ENCODE measurements around the gene UBE3D. TPM values are rescaled to one million over a fixed set of nuclear protein-coding genes. Genes with fewer than 3 reads are reported as not detected.

UBE3D gene
- total and polyA plus RNA-seq, 2 of the 8 experiments (the other 6 are each of a cell fraction or from before 2014, with no cell fraction given): 5.7 to 16.3 TPM

- TF ChIP-seq, protein P1, sequence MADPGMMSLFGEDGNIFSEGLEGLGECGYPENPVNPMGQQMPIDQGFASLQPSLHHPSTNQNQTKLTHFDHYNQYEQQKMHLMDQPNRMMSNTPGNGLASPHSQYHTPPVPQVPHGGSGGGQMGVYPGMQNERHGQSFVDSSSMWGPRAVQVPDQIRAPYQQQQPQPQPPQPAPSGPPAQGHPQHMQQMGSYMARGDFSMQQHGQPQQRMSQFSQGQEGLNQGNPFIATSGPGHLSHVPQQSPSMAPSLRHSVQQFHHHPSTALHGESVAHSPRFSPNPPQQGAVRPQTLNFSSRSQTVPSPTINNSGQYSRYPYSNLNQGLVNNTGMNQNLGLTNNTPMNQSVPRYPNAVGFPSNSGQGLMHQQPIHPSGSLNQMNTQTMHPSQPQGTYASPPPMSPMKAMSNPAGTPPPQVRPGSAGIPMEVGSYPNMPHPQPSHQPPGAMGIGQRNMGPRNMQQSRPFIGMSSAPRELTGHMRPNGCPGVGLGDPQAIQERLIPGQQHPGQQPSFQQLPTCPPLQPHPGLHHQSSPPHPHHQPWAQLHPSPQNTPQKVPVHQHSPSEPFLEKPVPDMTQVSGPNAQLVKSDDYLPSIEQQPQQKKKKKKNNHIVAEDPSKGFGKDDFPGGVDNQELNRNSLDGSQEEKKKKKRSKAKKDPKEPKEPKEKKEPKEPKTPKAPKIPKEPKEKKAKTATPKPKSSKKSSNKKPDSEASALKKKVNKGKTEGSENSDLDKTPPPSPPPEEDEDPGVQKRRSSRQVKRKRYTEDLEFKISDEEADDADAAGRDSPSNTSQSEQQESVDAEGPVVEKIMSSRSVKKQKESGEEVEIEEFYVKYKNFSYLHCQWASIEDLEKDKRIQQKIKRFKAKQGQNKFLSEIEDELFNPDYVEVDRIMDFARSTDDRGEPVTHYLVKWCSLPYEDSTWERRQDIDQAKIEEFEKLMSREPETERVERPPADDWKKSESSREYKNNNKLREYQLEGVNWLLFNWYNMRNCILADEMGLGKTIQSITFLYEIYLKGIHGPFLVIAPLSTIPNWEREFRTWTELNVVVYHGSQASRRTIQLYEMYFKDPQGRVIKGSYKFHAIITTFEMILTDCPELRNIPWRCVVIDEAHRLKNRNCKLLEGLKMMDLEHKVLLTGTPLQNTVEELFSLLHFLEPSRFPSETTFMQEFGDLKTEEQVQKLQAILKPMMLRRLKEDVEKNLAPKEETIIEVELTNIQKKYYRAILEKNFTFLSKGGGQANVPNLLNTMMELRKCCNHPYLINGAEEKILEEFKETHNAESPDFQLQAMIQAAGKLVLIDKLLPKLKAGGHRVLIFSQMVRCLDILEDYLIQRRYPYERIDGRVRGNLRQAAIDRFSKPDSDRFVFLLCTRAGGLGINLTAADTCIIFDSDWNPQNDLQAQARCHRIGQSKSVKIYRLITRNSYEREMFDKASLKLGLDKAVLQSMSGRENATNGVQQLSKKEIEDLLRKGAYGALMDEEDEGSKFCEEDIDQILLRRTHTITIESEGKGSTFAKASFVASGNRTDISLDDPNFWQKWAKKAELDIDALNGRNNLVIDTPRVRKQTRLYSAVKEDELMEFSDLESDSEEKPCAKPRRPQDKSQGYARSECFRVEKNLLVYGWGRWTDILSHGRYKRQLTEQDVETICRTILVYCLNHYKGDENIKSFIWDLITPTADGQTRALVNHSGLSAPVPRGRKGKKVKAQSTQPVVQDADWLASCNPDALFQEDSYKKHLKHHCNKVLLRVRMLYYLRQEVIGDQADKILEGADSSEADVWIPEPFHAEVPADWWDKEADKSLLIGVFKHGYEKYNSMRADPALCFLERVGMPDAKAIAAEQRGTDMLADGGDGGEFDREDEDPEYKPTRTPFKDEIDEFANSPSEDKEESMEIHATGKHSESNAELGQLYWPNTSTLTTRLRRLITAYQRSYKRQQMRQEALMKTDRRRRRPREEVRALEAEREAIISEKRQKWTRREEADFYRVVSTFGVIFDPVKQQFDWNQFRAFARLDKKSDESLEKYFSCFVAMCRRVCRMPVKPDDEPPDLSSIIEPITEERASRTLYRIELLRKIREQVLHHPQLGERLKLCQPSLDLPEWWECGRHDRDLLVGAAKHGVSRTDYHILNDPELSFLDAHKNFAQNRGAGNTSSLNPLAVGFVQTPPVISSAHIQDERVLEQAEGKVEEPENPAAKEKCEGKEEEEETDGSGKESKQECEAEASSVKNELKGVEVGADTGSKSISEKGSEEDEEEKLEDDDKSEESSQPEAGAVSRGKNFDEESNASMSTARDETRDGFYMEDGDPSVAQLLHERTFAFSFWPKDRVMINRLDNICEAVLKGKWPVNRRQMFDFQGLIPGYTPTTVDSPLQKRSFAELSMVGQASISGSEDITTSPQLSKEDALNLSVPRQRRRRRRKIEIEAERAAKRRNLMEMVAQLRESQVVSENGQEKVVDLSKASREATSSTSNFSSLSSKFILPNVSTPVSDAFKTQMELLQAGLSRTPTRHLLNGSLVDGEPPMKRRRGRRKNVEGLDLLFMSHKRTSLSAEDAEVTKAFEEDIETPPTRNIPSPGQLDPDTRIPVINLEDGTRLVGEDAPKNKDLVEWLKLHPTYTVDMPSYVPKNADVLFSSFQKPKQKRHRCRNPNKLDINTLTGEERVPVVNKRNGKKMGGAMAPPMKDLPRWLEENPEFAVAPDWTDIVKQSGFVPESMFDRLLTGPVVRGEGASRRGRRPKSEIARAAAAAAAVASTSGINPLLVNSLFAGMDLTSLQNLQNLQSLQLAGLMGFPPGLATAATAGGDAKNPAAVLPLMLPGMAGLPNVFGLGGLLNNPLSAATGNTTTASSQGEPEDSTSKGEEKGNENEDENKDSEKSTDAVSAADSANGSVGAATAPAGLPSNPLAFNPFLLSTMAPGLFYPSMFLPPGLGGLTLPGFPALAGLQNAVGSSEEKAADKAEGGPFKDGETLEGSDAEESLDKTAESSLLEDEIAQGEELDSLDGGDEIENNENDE (IDR thresholded peaks at IDR 0.05; ENCODE audit: insufficient replicate concordance, low read length): no peak
Measured at GRCh38 chr6:83053678-83054077, 12.0 kb downstream of the UBE3D start (continued).

Data from H1 (cell line).